CD4-positive, alpha-beta T cell (primary cell): ENCODE results near the gene ADARB2. TPM values are rescaled to one million over a fixed set of nuclear protein-coding genes. Genes with fewer than 3 reads are reported as not detected.

Source experiments
- ATAC-seq: fragments of 200-7000 bp; cut with Tn5 transposase; one replicate; pipeline ENCODE4 v1.10.0; 2022; ENCODE audit warnings: mild to moderate bottlenecking; ENCODE audit not compliant: poor library complexity
- CTCF ChIA-PET: fragments of 350-600 bp; sonication (Branson Sonifier 250); formaldehyde crosslinking; loops from one replicate; lab custom pipeline; 2021; ENCODE audit warnings: antibody characterized with exemption, inconsistent platforms; lab: Charles Lee
- POLR2A ChIA-PET: fragments of 350-600 bp; sonication (Branson Sonifier 250); formaldehyde crosslinking; loops from one replicate; lab custom pipeline; 2021; ENCODE audit warnings: antibody characterized with exemption, inconsistent platforms; lab: Charles Lee
- DNase-seq, 14 experiments: peaks; one replicate each; pipeline ENCODE4 v3.0.0-alpha.2; 2013 to 2020; ENCODE audit warnings: mixed read lengths in 2 of 14
- H3K27ac ChIP-seq, 2 donors: one replicate each; pipeline versions ENCODE4 v1.5.1 to v1.7.0; 2013; ENCODE audit warnings: low read length in 2 of 2, low read depth in 1 of 2, mild to moderate bottlenecking in 1 of 2
- H3K27me3 ChIP-seq, 2 experiments: 1 replicate in 1 of 2; 2 replicates in 1 of 2; pipeline versions ENCODE4 v1.6.1 to v1.7.0; 2013; ENCODE audit warnings: low read length in 2 of 2, control low read depth in 1 of 2, mild to moderate bottlenecking in 1 of 2, moderate library complexity in 1 of 2; ENCODE audit not compliant: insufficient read depth in 2 of 2, control insufficient read depth in 1 of 2
- H3K36me3 ChIP-seq: one replicate; pipeline ENCODE4 v1.6.1; 2013; ENCODE audit warnings: low read length, control low read depth; ENCODE audit not compliant: insufficient read depth
- H3K4me1 ChIP-seq: one replicate; pipeline ENCODE4 v1.6.1; 2013; ENCODE audit warnings: low read length, control low read depth; ENCODE audit not compliant: insufficient read depth
- H3K4me3 ChIP-seq: one replicate; pipeline ENCODE4 v1.5.1; 2013; ENCODE audit warnings: mild to moderate bottlenecking, low read length, moderate library complexity
- H3K9me3 ChIP-seq, 2 experiments: 1 replicate in 1 of 2; 2 replicates in 1 of 2; pipeline versions ENCODE4 v1.6.1 to v1.7.0; 2013; ENCODE audit warnings: low read length in 2 of 2, mild to moderate bottlenecking in 2 of 2, control low read depth in 1 of 2, moderate library complexity in 1 of 2; ENCODE audit not compliant: control insufficient read depth in 1 of 2, insufficient read depth in 1 of 2
- H3K27ac Mint-ChIP-seq: one replicate; pipeline ENCODE4 v1.8.0; 2020; ENCODE audit warnings: mixed read lengths
- H3K27me3 Mint-ChIP-seq: one replicate; pipeline ENCODE4 v1.8.0; 2021; ENCODE audit warnings: mixed read lengths
- H3K36me3 Mint-ChIP-seq: one replicate; pipeline ENCODE4 v1.8.0; 2021; ENCODE audit warnings: low read depth, mixed read lengths
- H3K4me1 Mint-ChIP-seq: one replicate; pipeline ENCODE4 v1.8.0; 2021; ENCODE audit warnings: low read depth, mixed read lengths
- H3K4me3 Mint-ChIP-seq: one replicate; pipeline ENCODE4 v1.8.0; 2020; ENCODE audit warnings: mild to moderate bottlenecking, mixed read lengths
- H3K9me3 Mint-ChIP-seq: one replicate; pipeline ENCODE4 v1.8.0; 2020; ENCODE audit warnings: mixed read lengths
- CTCF ChIP-seq: fragments of 200-600 bp; IDR thresholded peaks from one replicate; pipeline ENCODE4 v1.8.0; 2022; ENCODE audit warnings: antibody characterized with exemption, mild to moderate bottlenecking
- intact Hi-C, 2 experiments: fragments of 100-400 bp; cut with DNase I in 1 of 2; cut with micrococcal nuclease in 1 of 2; formaldehyde crosslinking; loops; one replicate each; pipeline versions ENCODE4 v1.15.1 to v1.9.0; 2023 to 2025; cut with DNase I, micrococcal nuclease
- total RNA-seq, 174 experiments: library from RNA in 2 of 174; stranded (reverse) in 2 of 174; gene quantifications; one replicate each; pipeline ENCODE4 v1.2.3 and lab custom pipeline; 2021 to 2026

ADARB2 gene
- total RNA-seq, 2 experiments from 2014 or later, result 0.14 TPM; not detected in 1

- TF ChIP-seq CTCF, result no peak
- no peaks in the 10 kb centered on the region for H3K36me3 ChIP-seq
- Mint-ChIP-seq H3K4me3 (no peak overlapping the region), H3K9me3 (peaks cover 4% of the 10 kb centered on the region), H3K36me3 (no peaks in the 10 kb centered on the region), H3K4me1 (no peaks in the 10 kb centered on the region), H3K27ac (no peak overlapping the region), H3K27me3 (no peaks in the 10 kb centered on the region)
- no peaks in the 10 kb centered on the region for H3K4me1 ChIP-seq
- ChIA-PET POLR2A (no interaction called here), CTCF (no interaction called here)
- H3K27me3 ChIP-seq, result no peaks in the 10 kb centered on the region
- no peak overlapping the region for H3K4me3 ChIP-seq
- H3K27ac ChIP-seq, result no peak overlapping the region
- intact Hi-C loops, result no loop called here
- ATAC-seq, result no peak
- DNase-seq, result no peak
- H3K9me3 ChIP-seq, result no peaks in the 10 kb centered on the region
These were observed 428.2 kb downstream of the ADARB2 start for GRCh38 chr10:1308962-1309616.

GRCh38 chr10:1308173-1308961, 429.0 kb downstream of the ADARB2 start:
- no peak overlapping the region for H3K4me3 ChIP-seq
- H3K27ac ChIP-seq, result no peak overlapping the region
- intact Hi-C loops, result no loop called here
- no peaks in the 10 kb centered on the region for H3K4me1 ChIP-seq
- ChIA-PET POLR2A (no interaction called here), CTCF (no interaction called here)
- no peak overlapping the region for H3K27ac Mint-ChIP-seq
- H3K36me3 Mint-ChIP-seq, result no peaks in the 10 kb centered on the region
- H3K27me3 ChIP-seq, result no peaks in the 10 kb centered on the region
- H3K27me3 Mint-ChIP-seq, result no peaks in the 10 kb centered on the region
- no peak for ATAC-seq
- DNase-seq, result no peak
- peaks cover 4% of the 10 kb centered on the region for H3K9me3 Mint-ChIP-seq
- H3K9me3 ChIP-seq, result no peaks in the 10 kb centered on the region
- TF ChIP-seq CTCF, result no peak
- no peaks in the 10 kb centered on the region for H3K4me1 Mint-ChIP-seq
- H3K36me3 ChIP-seq, result no peaks in the 10 kb centered on the region
- no peak overlapping the region for H3K4me3 Mint-ChIP-seq

GRCh38 chr10:1301143-1301542, 436.2 kb downstream of the ADARB2 start:
- no peak for DNase-seq
- Histone ChIP-seq H3K4me3 (no peak overlapping the region), H3K27me3 (peaks cover 0 to 6% of the 10 kb centered on the region in 2 experiments), H3K36me3 (no peaks in the 10 kb centered on the region), H3K27ac (no peak overlapping the region), H3K9me3 (peaks cover 0 to 7% of the 10 kb centered on the region in 2 experiments), H3K4me1 (no peaks in the 10 kb centered on the region)
- ATAC-seq, result no peak
- POLR2A ChIA-PET, result no interaction called here
- Mint-ChIP-seq H3K36me3 (no peaks in the 10 kb centered on the region), H3K9me3 (no peaks in the 10 kb centered on the region), H3K27me3 (peaks cover 33% of the 10 kb centered on the region), H3K4me3 (no peak overlapping the region), H3K27ac (no peak overlapping the region), H3K4me1 (peaks cover 4% of the 10 kb centered on the region)
- no peak for TF ChIP-seq CTCF
- intact Hi-C loops, result no loop called here
- CTCF ChIA-PET, result no interaction called here
